Measurements from ENCODE around the gene CENPH.
"Not testable (repeated sequence)": the region's sequence is repeated elsewhere in the genome, so short reads cannot be mapped to it uniquely, and the experiment has no call there.

Gene CENPH

GRCh38 chr5:69252437-69252836 lies 63.1 kb downstream of the CENPH start:
- DNase-seq (ENCODE audit: low spot score), result no peak

- DNase-seq (ENCODE audit: low spot score), result not testable (repeated sequence)
Measured at GRCh38 chr5:69255940-69256339, 66.6 kb downstream of the CENPH start.

DNA sequence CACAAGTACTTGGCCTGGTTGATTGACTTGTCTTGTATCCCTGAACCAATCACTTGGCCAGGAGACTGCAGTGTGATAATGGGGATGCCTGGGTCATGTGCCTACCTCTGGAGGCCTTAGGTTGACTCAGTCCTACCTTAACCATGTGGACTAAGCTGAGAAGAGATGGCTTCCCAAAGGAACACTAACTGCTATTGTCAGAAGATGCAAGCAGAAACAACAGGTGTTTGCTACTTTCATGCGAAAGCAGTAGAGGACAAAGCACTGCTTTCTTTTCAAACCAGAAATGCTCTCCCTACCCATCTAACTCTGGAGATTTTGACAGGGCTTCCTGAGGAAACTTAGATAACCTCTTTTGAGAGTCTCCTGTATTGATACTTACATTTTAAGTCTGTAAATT lies 68.2 kb downstream of the CENPH start:
- no peak for DNase-seq (ENCODE audit: low spot score)
